ENCODE data around the gene MRPL20.
"Not testable (repeated sequence)": the region's sequence is repeated elsewhere in the genome, so short reads cannot be mapped to it uniquely, and the experiment has no call there.

The MRPL20 gene

GRCh38 chr1:1438531-1439381 lies 31.7 kb upstream of the MRPL20 start:
- FAIRE-seq (no peak), DNase-seq (ENCODE audit: extremely low spot score, insufficient read length, low read depth) (no peak)

- FAIRE-seq: peak; percentile 97
- DNase-seq (ENCODE audit: extremely low spot score, insufficient read length, low read depth): peak; percentile 81
Observed at GRCh38 chr1:1437904-1438376, 30.8 kb upstream of the MRPL20 start.

- no peak for DNase-seq (ENCODE audit: extremely low spot score, insufficient read length, low read depth)
- no peak for FAIRE-seq
Observed at GRCh38 chr1:1437033-1437903, 30.2 kb upstream of the MRPL20 start.

GRCh38 chr1:1436630-1437032 lies 29.5 kb upstream of the MRPL20 start:
- FAIRE-seq (no peak), DNase-seq (ENCODE audit: extremely low spot score, insufficient read length, low read depth) (no peak)

- no peak for DNase-seq (ENCODE audit: extremely low spot score, insufficient read length, low read depth)
- no peak for FAIRE-seq
Observed at GRCh38 chr1:1435911-1436629, 29.0 kb upstream of the MRPL20 start.

GRCh38 chr1:1435106-1435903 lies 28.2 kb upstream of the MRPL20 start, which contains the start of gene VWA1:
Gene VWA1, plus strand, starts transcription at chr1:1435690. Its CDS starts 59 bp downstream, at chr1:1435749.
- DNase-seq (ENCODE audit: extremely low spot score, insufficient read length, low read depth) (peak; percentile 90), FAIRE-seq (peak; percentile 69)

- DNase-seq (ENCODE audit: extremely low spot score, insufficient read length, low read depth) (no peak), FAIRE-seq (no peak)
Observed at GRCh38 chr1:1434824-1435105, 27.7 kb upstream of the MRPL20 start.

GRCh38 chr1:1434131-1434823 lies 27.2 kb upstream of the MRPL20 start:
- no peak for DNase-seq (ENCODE audit: extremely low spot score, insufficient read length, low read depth)
- no peak for FAIRE-seq

GRCh38 chr1:1433804-1434130 lies 26.7 kb upstream of the MRPL20 start:
- DNase-seq (ENCODE audit: extremely low spot score, insufficient read length, low read depth) (no peak), FAIRE-seq (peak; percentile 49)

- DNase-seq (ENCODE audit: extremely low spot score, insufficient read length, low read depth) (no peak), FAIRE-seq (no peak)
Observed at GRCh38 chr1:1432951-1433803, 26.1 kb upstream of the MRPL20 start.

- FAIRE-seq (no peak), DNase-seq (ENCODE audit: extremely low spot score, insufficient read length, low read depth) (no peak)
Observed at GRCh38 chr1:1432274-1432950, 25.3 kb upstream of the MRPL20 start.

- no peak for DNase-seq (ENCODE audit: extremely low spot score, insufficient read length, low read depth)
- no peak for FAIRE-seq
Observed at GRCh38 chr1:1431845-1432273, 24.8 kb upstream of the MRPL20 start.

GRCh38 chr1:1430992-1431844 lies 24.1 kb upstream of the MRPL20 start:
- DNase-seq (ENCODE audit: extremely low spot score, insufficient read length, low read depth) (no peak), FAIRE-seq (no peak)

GRCh38 chr1:1430114-1430982 lies 23.3 kb upstream of the MRPL20 start:
- DNase-seq (ENCODE audit: extremely low spot score, insufficient read length, low read depth): no peak
- FAIRE-seq: no peak

- FAIRE-seq (no peak), DNase-seq (ENCODE audit: extremely low spot score, insufficient read length, low read depth) (no peak)
Observed at GRCh38 chr1:1429671-1430073, 22.6 kb upstream of the MRPL20 start.

- DNase-seq (ENCODE audit: extremely low spot score, insufficient read length, low read depth); FAIRE-seq: not testable (repeated sequence)
Observed at GRCh38 chr1:1428967-1429366, 21.9 kb upstream of the MRPL20 start.

All from GM18507 (cell line).